COR-L47 (cell line): ENCODE results near the gene MSH5.
A peak's percentile ranks its signal among the peaks of the same experiment; 100 is the strongest.
"Not testable (repeated sequence)": the region's sequence is repeated elsewhere in the genome, so short reads cannot be mapped to it uniquely, and the experiment has no call there.

Experiments
- DNase-seq: peaks from one replicate; lab custom pipeline; 2025; lab: John Stamatoyannopoulos, UW

Gene MSH5

GRCh38 chr6:31801031-31801927, 61.5 kb downstream of the MSH5 start:
- DNase-seq, result not testable (repeated sequence)

DNA sequence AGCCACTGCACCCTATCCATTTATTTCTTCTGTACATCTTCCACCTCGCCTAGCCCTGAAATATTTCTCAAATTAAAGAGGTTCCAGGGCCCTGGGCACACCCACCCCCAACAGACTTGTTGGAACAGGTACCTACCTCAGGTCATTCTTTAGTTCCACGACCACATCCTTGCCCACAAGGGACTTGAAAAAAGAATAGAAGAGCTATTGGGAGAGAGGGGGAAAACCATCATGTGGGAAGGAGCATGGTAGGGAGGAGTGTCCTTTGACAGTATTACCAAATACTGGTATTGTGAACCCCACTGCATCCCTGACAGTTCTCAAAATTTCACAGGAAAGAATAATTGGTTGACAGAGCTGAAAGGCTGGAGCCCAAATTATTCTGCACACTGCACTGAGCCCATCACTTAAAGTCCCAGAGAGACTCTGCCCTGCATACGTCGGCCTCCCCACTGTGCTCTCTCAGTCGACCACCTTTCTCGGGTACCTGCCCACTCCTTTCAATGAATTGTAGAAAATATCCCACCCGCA, 66.2 kb downstream of the MSH5 start:
- DNase-seq, result no peak

DNA sequence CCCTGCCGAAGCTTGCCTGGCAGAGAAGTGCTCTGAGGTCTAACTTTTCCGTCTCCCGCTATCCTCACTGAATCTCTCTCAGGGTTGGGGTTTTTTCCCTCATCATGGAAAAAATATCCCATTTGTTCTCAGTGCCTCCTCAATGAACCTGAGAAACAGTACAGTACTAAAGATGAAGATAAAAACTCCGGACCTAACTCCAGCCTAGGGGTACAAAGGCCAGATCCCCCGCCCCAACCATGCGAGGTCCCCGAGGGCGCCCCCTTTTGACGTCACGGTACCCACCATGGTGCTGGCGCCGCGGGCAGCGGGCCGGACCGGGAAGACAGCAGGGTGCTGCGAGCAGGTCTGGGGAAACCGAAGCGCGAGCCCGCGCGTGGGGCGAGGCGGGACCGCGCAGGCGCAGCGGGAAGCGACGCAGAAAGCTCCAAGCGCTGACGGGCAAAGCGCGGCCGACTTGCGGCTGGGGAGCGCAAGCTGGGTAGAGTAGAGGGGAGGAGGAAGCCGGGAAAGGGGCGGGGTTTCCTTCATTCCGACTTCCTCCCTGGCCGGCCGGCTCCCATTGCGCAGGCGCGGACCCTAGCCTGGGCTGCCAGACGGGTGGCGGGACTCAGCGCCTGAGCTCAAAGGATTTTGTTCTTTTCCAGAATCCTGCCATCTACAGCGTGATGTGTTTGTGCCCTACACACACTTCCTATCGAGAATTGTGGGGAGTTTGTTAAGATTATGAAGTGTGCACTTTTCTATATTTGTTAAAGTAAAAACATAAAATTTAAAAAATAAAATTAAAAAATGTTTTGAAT, 66.9 kb downstream of the MSH5 start, which contains the start of gene LSM2:
Gene LSM2 (minus strand): TSS at position 497 of the 803 bp plus-strand sequence. CDS start 209 bp downstream, at position 288.
- peak; percentile 96 for DNase-seq

DNA sequence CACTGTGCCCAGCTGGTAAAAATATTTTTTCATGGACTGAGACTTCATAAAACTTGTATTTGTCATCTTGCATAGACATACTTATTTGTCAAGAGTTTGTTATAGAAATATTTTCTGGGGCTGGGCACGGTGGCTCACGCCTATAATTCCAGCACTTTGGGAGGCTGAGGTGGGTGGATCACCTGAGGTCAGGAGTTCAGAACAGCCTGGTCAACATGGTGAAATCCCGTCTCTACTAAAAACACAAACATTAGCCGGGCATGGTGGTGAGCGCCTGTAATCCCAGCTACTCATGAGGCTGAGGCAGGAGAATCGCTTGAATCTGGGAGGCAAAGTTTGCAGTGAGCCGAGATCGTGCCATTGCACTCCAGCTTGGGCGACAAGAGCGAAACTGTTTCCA, 68.8 kb downstream of the MSH5 start:
- DNase-seq, result not testable (repeated sequence)

GRCh38 chr6:31811645-31812044, 71.8 kb downstream of the MSH5 start:
- DNase-seq, result no peak
